A549 treated with AZD9567 at 1 μM for 4 hours (cell line): Measurements from ENCODE around the gene PTGS1. TPM values are rescaled to one million over a fixed set of nuclear protein-coding genes. Genes with fewer than 3 reads are reported as not detected.

ENCODE experiments used
- total RNA-seq: library from RNA; stranded (reverse); fragments of 200-300 nt; extraction: Qiagen RNA extraction; gene quantifications from 5 replicates; pipeline ENCODE4 v1.2.3, GENCODE V29; 2022; ENCODE audit not compliant: insufficient read depth

PTGS1 gene
- 0.62 to 1.3 TPM (median 1.1 TPM) in 5 replicates for total RNA-seq

GRCh38 chr9:122370869-122371755 lies at the start of gene PTGS1:
Gene PTGS1, plus strand, starts transcription at chr9:122371024. Its CDS starts 61 bp downstream, at chr9:122371085.

Other genes with a start within 250 kb of the PTGS1 start
- 108 to 116 TPM (median 111 TPM) in 5 replicates for gene NDUFA8, start 211.2 kb upstream of the PTGS1 start, total RNA-seq
- gene MORN5, start 211.1 kb upstream of the PTGS1 start, total RNA-seq: not detected in 5 replicates
- 1.2 to 1.7 TPM (median 1.4 TPM) in 4 of 5 replicates, not detected in the other for gene LHX6, start 142.1 kb upstream of the PTGS1 start, total RNA-seq
- 13.9 to 24.4 TPM (median 21.7 TPM) in 5 replicates for gene RBM18, start 106.2 kb upstream of the PTGS1 start, total RNA-seq
- gene MRRF, start 106.1 kb upstream of the PTGS1 start, total RNA-seq: 61.4 to 85.0 TPM (median 65.5 TPM) in 5 replicates
- not detected in 5 replicates for gene OR1J1, start 106.9 kb downstream of the PTGS1 start, total RNA-seq
- not detected in 5 replicates for gene OR1J2, start 139.8 kb downstream of the PTGS1 start, total RNA-seq
- 0.09 to 0.14 TPM (median 0.12 TPM) in 3 of 5 replicates, not detected in the others for gene OR1J4, start 148.1 kb downstream of the PTGS1 start, total RNA-seq
- gene OR1N1, start 156.3 kb downstream of the PTGS1 start, total RNA-seq: not detected in 5 replicates
- not detected in 5 replicates for gene OR1N2, start 182.1 kb downstream of the PTGS1 start, total RNA-seq
- gene OR1L8, start 212.4 kb downstream of the PTGS1 start, total RNA-seq: not detected in 5 replicates
- 0.11 TPM in 1 of 5 replicates, not detected in the others for gene OR1Q1, start 243.7 kb downstream of the PTGS1 start, total RNA-seq